Cerebellar cortex (tissue), 1 donor: ENCODE measurements around the gene OSBPL2.

Source experiments
- DNase-seq: peaks from one replicate; pipeline ENCODE4 v3.0.0-alpha.2; 2015; ENCODE audit warnings: low spot score

Gene OSBPL2

DNA sequence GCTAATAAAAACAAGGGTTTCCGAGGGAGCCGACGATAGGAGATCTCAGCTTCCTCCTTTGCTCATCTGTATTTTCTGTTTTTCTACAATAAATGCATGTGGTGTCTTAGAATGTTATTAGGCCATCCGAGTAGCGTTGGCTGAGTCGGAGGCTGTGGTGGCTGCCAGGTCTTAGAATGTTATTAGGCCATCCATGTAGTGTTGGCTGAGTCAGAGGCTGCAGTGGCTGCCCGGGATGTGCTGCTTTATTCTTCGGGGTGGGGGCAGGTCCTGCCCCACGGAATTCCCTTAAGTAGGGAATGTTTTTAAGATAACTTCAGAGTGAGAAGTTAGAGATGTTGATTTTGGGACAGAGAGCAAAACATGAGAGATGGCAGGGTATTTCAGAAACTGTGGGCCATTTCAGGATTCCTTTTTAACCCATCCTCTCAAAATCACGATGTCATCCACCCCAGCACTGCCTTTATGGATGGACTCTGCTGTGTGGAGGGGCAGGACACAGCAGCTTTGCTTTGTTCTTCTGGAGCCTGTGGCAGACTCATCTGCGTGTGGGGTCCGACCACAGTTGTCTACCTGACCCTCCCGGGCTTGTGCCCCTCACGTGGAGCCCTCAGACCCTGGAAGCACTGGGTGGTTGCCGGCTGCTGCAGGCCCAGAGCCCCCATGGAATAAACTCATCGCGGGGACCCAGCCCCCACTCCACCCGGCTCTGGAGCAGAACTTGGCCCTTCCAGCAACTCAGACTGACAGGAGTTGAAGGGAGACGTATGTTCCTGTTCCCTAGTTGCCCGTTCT is 20.4 kb downstream of the OSBPL2 start:
- peak; percentile 80 for DNase-seq

DNA sequence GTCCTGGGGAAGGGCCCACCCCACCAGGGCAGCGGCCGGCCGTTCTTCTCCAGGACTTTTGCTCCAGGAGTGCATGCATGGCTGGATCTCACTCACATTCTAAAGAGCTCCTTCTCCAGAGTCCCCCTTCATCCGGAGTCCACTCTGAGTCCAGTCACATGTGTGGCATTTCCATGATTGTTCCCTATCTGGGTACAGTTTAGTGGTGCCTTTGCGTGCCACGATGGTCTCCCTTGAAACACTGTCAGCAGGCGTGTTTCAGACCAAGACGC is 20.9 kb downstream of the OSBPL2 start:
- no peak for DNase-seq

DNA sequence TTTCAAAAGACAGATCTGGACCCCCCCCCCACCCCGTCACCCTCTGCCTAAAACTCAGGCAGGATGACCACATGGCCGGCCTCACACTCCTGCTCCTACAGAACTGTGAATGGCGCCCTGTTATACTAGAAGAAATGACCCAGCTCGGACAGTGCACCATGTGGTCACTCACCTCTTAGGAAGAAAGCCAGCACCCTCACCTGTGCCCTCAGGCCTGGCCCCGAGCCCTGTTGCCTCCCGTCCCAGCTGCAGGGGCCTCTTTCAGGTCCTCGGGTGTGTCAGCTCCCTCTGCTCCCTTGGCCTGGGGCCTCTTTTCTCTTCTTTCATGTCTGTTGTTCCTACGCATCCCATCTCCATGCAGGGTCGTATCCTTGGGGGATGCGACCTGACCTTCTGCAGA is 23.7 kb downstream of the OSBPL2 start:
- no peak for DNase-seq

DNA sequence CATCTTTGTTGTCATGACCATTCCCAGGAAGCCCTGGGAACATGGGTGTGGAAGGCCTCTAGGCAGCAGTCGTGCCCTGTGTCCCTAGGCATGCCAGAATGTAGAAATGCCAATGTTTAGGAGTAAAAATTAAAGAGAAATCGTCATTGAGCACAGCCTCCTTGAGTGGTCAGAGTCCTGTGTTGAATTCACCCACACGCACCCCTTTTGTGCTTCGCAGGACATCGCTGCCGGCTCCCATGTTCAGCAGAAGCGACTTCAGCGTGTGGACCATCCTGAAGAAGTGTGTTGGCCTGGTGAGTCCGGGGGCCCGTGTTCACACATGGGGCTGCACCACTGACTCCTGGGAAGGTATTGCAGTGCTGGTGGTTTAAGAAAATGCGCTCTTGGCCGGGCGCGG is 25.1 kb downstream of the OSBPL2 start:
- DNase-seq = no peak

DNA sequence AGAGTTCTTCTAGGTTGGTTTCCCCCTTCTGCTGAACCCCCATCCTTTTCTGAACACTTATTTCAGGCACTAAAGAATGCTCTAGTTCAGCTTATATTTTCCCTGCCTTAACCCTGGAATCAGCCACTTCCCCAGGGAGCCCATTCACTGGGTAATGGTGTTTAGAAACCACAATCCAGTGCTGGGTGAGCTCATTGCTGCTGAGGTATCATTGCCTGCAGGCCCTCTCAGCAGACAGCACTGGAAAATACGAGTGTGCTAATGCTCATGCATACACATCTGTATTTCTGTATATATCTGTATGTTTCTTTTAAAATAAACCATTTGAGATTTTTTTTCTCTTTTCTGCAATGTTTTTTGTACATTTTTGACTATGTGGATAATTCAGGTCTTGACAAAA is 27.0 kb downstream of the OSBPL2 start:
- DNase-seq = no peak

DNA sequence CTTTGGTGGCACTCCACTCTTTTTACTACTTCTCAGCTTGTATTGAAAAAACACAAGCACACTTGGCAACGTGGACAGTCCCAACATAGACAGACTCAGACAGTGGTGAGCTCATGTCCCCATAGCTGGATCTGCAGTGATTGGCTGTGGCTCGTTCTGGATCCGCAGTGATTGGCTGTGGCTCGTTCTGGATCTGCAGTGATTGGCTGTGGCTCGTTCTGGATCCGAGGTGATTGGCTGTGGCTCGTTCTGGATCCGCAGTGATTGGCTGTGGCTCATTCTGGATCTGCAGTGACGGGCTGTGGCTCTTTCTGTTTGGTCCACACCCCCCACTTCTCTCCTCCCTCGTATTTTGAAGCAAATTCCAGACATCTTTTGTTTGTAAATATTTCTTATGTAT is 28.0 kb downstream of the OSBPL2 start:
- no peak for DNase-seq

DNA sequence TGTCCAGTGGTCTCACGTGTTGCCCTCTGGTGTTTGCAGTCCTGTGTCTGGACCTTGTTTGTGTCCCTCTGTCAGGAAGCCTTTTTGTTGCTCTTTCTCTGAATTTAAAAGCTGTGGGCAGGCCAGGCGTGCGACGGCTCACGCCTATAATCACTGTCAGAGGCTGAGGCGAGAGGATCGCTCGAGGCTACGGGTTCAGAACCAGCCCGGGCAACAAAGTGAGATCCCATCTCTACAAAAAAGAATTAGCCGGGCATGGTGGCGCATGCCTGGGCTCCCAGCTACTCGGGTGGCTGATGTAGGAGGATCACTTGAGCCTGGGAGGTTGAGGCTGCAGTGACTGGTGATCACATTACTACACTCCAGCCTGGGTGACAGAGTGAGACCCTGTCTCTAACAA is 28.5 kb downstream of the OSBPL2 start:
- DNase-seq = no peak

DNA sequence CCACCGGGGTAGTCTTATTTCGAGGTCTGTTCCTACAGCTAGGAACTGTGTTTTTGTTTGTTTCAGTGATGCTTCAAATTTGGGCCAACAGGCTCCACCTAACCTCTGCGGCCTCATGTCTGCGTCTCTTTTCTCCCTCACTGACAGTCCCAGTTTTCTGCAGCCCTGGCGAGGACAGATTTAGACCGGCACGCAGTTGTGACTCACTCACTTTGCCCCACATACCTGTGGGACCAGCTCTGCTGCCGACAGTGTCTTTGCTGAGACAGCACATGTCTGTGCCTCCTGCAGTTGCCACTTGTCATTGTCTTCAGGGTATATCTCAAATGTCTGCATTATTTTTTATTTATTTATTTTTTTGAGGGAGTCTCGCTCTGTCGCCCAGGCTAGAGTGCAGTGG is 29.2 kb downstream of the OSBPL2 start:
- peak; percentile 56 for DNase-seq

DNA sequence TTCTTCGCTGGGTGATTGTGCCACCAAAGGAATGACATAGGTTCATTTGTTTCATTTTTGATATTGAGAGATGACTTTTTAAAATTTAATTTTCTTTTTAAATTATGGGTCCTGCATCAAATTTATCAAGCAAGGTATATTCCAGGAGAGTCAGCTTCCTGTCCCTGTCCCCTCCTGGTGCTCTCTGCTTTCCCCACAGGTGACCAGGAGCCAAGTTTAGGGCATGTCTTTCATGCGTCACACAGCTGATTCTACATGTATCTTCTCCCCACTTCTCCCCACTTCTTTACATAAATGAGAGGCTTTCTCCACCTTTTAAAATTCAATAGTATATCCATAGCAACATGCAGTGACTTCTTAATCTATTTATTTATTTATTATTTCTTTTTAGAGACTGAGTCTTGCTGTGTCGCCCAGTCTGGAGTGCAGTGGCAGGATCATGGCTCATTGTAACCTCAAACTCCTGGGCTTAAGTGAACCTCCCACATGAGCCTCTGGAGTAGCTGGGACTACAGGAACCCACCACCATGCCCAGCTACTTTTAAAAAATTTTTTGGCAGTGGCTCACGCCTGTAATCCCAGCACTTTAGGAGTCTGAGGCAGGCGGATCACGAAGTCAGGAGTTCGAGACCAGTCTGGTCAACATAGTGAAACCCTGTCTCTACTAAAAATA is 30.0 kb downstream of the OSBPL2 start:
- no peak for DNase-seq

DNA sequence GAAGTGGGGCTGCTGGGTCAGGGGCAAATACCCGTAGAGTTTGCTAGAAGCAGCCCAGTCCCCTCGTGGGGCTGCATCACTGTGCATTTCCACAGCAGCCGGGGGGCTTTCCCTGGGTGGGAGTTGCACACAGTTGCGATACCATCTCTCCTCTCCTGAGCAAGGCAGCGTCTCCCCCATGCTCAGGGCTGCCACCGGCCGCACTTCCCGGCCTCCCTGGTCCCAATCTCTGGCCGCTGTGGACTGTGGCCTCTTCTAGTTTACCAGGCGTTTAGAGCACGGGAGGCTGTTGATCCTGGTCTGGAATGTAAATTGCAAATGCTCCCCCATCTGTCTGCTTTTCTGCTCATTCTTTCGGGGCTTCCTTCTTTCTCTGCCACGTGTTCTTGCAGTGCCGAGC is 31.1 kb downstream of the OSBPL2 start:
- peak; percentile 37 for DNase-seq

DNA sequence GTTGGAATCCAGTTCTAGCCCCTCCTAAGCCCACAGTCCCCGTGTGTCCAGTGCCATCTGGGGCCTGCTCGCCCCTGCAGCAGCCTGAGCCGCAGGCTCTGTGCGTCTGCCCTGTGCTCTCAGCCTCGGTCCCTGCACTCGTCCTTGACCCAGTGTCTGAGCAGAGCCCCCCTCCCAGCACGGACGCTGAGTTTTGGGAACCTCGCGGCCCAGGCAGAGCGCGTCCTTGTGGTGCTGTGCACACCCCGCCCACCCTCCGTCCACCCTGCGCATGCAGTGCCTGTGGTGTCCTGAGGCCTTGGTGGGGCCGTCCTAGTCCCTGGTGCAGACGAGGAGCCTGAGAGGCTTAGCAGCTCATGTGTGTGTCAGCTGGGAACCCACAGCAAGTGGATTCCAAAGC is 31.6 kb downstream of the OSBPL2 start:
- DNase-seq = no peak

DNA sequence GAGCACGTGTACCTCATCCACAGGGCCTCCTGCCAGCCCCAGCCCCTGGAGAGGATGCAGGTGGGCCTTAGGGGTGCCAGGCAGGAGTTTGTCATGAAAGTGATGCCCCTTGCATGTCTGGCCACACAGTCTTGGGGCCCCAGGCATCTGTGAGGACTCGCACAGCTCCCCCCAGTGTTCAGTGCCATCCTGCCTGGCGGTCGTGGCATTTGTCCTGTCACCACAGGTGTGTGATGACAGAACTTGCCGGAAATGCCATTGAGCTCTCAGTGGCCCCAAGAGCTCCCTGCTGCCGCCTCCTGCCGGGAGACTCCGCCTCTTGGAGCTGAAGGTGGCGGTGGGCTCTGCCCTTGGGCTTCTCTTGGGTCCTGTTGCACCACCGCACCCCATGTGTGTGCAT is 33.9 kb downstream of the OSBPL2 start:
- no peak for DNase-seq

DNA sequence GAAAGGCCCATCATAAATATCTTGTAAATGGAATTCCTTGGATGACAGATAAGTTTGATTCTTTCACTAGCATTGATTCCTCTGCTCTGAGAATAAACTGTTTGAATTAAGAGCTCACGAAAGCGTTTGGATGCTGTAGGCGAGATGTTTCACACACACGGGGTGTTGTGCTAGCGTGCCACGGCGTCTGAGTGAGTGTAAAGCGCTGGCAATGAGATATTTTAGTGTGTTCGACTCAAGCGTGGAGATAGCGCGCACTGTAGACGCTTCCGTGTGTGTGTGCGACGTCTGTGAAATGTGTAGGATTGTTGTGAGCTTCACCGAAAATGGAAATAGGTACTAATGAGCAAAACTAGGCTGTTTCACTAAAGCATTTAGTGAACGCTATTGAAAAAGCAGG is 35.1 kb downstream of the OSBPL2 start:
- DNase-seq = no peak

DNA sequence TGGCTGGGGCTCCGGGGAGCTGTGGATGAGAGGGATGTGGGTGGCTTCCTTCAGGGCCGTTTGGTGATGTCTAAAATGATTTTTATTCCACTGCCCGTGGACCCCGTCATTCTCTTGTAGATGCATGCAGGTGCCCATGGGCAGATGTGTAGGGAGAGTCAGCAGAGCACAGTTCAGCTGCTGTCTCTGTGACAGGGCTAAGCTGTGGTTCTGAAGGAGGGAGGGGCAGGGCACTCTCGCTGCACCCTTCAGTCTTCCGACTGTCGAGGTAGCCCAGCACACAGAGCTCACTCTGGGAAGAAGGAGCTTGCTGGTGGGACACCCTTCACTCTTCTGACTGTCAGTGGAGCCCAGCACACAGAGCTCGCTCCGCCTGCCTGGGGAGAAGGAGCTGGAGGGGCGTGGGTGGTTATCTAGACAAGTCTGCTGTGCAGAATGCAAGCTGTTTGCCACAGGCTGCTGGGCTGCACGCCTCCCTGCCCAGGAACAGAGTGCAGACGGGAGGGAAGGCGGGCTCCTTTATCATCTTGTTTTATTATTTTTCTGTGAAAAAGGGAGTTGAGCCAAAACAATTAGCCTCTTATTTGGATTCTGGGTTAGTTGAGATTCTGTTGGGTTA is 36.1 kb downstream of the OSBPL2 start:
- peak; percentile 59 for DNase-seq

DNA sequence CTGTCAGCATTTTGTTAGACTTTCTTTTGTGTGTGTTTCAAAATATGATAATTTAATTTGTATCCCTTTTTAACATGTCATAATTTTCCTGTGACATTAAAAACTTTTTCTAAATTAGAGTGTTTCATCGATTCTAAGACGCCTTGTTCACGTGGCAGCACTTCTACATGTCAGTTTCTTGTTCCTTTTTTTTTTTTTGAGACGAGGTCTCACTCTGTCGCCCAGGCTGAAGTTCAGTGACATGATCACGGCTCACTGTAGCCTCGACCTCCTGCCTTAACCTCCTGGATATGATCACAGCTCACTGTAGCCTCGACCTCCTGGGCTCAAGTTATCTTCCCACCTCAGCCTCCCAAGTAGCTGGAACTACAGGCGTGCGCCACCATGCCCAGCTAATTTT is 36.9 kb downstream of the OSBPL2 start:
- DNase-seq = no peak

DNA sequence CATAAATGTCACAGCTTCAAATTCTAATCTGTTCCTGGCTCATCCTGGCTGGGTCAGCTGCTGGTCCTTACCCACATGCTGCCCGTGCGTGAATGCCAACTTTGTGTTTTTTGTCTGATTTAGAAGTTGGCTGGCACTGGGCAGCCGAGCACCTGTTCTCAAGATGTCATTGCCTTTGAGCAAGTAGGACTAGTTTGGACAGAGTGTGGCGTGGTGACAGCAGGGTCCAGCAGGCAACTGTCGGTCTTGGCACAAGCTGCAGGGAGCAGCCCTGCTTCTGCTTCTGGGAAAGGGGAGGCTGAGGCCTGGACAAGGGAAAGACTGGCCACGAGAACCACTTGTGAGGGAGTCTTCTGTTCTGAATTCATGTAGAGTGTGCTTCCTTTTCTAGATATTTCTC is 38.1 kb downstream of the OSBPL2 start:
- DNase-seq = peak; percentile 98

DNA sequence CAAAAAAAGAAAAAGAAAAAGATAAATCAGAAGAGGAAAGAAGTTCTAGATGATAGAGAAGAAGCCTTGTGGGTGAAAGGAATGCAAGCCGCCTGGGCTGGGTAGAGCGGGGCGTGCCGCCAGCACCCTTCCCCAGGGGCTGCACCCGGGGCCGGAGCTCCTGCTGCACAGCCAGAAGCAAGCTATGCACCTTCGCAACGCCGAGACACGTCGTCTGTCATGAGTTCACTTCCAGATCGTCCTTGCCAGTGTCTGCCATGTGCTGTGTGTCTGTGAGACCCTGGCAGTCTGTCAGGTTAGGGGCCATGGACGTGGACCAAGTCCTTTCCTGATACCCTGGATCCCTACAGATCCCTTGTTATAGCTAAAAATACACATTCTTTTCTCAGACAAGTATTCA is 38.9 kb downstream of the OSBPL2 start:
- DNase-seq = peak; percentile 49

DNA sequence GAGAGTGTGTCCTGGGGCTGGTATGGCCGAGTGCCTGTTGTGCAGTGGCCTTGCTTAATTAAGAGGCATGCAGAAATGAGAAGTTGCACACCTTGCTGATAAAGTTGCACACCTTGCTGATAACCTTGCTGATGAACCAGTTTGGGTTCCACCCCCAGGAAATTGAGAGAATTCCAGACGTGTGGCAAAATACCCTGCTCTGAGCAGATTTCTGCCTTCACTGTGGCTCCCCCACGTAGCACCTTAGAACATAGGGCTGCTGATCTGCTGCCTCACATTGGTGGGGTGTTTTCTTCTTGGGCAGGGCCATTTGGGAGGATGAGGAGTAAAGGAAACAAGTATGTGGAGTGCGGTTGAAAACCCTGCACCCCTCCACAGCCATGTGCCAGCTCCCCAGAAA is 42.0 kb downstream of the OSBPL2 start:
- no peak for DNase-seq

DNA sequence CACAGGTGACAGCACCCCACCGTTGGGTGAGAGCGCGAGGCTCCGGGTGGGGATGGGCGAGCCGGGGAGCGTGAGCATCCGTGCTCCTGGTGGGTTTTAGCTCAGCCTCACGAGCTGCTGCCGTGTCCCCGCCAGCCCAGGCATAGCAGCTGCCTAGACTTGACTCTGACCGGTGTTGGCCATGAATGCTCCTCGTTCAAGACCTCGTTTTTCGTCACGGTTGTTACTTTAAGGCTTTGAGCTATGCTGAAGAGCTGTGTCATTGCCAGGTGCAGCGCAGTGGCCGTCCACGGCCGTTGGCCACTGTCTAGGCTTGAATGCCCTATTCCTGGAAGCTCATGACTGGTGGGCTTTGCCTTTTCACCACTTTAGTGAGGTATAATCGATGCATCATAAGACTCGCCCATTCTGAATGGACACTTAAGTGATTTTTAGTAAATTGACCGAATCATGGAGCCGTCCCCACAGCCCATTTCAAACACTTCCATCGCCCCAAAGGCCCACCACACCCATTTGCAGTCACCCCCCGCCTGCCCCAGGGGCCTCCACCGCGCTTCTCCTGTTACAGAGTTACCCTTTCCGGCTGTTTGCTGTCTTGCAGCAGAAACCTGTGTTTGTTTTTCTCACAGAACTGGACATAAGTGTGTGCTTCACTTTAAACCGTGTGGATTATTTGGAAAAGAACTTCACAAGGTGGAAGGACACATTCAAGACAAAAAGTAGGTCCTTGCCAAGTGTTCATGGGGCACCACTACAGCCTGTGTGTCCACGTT is 43.0 kb downstream of the OSBPL2 start:
- no peak for DNase-seq

DNA sequence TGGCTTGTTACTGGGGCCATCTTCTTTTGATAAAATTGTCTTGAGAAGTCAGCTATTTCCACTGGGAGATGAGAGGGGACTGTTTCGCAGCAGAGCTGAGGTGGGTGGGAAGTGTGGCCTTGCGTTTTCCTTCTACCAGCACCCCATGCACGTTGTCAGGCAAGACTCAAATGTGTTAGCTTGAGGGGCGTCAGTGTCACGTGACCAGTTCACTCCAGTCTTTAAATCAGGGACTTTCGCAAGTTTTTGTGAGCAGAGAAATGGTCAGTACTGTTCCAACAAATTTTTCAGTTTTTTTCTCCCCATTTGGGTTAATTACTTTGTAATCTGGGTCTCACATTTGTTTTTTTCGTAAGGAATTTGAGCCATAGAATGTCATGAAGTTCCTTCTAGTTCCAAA is 43.8 kb downstream of the OSBPL2 start:
- no peak for DNase-seq

DNA sequence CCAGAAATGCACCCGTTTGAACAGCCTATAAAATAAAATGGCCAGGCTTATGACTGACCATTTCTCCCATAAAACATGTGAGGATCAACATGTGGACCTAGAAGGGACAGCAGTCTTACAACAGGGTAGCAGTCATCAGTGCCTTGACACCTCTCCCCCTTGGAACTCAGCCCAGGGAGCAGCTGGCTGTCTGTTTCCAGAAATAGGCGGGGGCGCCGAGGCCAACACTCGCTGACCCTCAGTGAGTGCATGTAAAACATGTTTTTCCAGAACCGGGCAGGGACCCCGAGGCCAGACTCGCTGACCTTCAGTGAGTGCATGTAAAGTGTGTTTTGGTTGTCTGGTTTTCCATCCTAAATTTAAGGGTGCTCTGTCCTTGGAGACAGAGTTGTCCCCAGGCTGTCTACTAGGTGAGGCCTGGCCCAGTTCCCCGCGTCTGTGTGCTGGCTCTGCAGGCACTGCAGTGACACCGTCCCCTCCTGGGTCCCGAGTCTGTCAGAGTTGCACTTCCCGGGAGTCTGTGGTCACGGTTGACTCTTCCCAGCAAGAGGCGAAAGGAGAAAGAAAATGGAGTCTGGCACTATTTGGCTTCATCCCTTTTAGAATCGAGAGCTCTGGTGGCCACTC is 44.7 kb downstream of the OSBPL2 start:
- DNase-seq = no peak

DNA sequence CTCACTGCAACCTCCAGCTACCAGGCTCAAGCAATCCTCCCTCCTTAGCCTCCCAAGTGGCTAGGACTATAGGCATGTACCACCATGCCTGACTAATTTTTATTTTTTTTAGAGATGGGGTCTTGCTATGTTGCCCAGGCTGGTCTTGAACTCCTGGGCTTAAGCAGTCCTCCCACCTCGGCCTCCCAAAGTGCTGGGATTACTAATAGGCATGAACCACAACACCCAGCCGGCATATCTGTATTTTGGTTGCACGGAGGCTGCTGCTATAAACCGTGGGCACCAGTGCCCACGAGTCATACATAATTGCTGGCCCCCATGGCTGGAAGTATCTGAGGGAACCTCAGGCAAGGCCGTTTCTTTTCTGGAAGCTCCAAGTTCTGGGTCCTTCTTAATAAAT is 46.1 kb downstream of the OSBPL2 start:
- no peak for DNase-seq
